ENCODE measurements around the gene MPPE1.

DNA sequence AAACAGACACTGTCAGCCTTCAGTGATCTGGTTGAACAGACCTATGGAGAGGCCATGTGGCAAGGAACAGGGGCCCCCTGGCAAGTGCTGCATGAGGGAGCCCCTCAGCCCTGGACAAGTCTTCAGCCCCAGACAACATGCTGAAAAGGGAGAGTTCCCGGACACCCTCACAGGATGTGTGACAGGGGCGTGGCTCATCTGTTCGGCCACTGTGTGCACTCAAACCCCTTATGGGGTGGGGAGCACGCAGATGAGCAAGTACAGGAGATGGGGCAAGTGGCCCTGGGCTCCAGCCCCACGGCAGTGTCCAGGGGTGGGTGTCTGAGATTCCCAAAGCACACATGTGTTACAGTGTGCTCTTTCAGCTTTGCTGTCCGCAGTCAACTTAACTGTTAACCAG lies 35.4 kb upstream of the MPPE1 start:
- TF ChIP-seq, protein P1, sequence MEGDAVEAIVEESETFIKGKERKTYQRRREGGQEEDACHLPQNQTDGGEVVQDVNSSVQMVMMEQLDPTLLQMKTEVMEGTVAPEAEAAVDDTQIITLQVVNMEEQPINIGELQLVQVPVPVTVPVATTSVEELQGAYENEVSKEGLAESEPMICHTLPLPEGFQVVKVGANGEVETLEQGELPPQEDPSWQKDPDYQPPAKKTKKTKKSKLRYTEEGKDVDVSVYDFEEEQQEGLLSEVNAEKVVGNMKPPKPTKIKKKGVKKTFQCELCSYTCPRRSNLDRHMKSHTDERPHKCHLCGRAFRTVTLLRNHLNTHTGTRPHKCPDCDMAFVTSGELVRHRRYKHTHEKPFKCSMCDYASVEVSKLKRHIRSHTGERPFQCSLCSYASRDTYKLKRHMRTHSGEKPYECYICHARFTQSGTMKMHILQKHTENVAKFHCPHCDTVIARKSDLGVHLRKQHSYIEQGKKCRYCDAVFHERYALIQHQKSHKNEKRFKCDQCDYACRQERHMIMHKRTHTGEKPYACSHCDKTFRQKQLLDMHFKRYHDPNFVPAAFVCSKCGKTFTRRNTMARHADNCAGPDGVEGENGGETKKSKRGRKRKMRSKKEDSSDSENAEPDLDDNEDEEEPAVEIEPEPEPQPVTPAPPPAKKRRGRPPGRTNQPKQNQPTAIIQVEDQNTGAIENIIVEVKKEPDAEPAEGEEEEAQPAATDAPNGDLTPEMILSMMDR (IDR thresholded peaks at IDR 0.05): no peak
- no peak for TF ChIP-seq EP300 (IDR thresholded peaks at IDR 0.05)
- no peak for TF ChIP-seq POLR2A (IDR thresholded peaks at IDR 0.05; ENCODE audit: low read depth)

Data from esophagus muscularis mucosa (tissue), 4 donors.